Smooth muscle cell of the brain vasculature (primary cell): ENCODE results near the gene ASB10.

Experiments used
- DNase-seq: peaks from one replicate; pipeline ENCODE4 v3.0.0-alpha.2; 2012; ENCODE audit warnings: low read depth, low spot score

ASB10 gene

DNA sequence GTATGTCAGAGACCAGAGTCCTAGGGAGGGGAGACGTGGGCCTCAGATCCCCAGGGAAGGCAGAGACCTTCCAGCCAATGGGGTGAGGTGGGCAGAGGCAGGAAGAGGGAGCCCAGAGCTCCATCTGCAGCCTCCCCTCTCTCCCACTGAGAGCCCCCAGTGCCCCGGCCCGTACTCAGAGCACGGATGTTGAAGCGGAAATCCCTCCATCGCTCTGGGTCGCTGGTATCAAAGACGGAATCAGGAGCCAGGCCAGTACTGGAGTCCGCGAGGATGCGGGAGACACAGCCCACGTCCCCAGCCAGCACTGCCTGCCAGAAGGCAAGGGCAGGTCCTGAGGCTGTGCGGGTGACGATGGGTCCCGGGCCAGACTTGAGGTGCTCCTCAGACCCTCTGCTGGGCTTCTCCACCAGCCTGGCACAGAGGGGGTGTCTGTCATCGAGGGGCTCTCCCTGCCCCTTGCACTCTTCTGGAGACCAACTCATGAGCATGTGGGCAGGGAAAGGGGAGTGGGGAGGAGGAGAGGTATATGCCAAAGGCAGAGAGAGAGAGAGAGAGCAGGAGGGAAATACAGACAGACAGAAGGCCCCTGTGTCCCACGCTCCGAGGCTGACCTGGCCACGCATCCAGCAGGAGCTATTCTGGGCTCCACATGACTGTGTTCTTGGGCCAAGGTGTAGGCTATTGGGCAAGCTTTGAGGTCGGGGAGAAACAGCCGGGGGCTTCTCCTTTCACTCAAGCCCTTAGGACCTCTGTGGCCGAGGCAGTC is at the start of gene ASB10:
ASB10 (minus strand) TSS at position 611 of the 769 bp plus-strand sequence; CDS start at position 491, 120 bp downstream.
- no peak for DNase-seq

DNA sequence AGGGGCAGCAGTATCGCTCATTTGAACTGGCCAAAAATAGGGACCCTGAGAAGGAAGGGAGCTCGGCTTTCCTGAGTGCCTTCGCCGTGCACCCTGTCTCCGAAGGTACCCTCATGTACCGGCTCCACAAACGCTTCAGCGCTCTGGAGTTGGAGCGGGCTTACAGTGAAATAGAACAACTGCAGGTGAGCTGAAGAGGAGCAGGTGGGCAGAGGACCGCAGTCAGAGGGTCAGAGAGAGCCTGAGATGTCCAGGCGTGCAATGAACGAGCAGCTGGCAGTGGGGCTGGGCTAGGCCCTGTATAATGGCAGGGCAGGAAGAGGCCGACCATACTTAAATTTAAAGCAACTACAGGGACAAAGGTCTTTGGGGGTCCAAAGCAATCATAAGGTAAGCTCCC is 49.4 kb upstream of the ASB10 start:
- DNase-seq = no peak

DNA sequence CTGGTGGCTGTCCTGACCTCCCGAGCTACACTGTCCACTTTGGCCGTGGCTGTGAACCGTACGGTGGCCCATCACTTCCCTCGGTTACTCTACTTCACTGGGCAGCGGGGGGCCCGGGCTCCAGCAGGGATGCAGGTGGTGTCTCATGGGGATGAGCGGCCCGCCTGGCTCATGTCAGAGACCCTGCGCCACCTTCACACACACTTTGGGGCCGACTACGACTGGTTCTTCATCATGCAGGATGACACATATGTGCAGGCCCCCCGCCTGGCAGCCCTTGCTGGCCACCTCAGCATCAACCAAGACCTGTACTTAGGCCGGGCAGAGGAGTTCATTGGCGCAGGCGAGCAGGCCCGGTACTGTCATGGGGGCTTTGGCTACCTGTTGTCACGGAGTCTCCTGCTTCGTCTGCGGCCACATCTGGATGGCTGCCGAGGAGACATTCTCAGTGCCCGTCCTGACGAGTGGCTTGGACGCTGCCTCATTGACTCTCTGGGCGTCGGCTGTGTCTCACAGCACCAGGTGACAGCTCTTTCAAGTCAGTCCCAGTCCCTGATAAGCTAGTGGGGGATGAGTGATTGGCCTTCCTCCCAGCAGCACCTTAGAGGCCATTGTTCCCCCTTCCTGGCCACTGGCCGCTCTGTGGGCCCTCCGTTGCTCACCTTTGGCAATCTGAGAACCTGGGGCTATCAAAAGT is 48.2 kb upstream of the ASB10 start:
- no peak for DNase-seq

GRCh38 chr7:151233804-151234203 is 46.8 kb upstream of the ASB10 start:
- no peak for DNase-seq

DNA sequence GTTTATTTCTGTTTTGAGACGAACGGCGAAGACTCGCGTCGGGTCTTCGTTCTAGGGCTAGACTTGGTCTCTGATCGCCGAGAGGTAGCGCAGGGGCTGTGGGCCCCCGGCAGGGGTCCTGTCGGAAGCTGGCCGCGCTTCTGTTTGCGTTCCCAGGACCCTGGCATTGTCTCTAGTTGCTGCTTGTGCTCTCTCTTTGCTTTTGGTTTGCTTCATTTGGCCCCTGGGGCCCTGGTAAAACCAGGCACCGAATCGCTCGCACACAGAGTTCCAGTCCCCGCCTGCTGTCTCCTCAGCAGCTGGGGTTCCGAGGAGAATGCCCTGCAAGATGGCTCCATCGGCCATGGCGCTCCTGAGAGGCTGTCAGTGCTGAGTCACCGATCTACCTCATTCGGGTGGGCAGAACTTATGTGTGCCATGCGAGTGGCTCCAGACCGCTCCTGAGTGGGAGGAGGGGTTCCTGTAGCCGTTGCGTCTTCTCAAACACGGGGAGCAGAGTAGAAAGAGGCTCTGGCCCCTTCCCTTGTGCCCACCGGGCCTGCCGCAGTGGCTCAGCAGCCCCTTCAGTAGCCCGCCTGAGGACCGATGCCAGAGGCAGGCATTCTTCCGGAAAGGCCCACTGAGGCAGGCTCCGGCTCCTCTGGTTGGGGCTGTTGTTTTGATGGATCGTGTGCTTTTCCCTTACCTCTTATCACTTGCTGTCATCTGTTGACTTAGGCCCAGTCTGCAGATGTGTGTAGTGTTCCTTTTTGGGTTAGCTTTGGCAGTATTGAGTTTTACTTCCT is 46.1 kb upstream of the ASB10 start:
- no peak for DNase-seq

DNA sequence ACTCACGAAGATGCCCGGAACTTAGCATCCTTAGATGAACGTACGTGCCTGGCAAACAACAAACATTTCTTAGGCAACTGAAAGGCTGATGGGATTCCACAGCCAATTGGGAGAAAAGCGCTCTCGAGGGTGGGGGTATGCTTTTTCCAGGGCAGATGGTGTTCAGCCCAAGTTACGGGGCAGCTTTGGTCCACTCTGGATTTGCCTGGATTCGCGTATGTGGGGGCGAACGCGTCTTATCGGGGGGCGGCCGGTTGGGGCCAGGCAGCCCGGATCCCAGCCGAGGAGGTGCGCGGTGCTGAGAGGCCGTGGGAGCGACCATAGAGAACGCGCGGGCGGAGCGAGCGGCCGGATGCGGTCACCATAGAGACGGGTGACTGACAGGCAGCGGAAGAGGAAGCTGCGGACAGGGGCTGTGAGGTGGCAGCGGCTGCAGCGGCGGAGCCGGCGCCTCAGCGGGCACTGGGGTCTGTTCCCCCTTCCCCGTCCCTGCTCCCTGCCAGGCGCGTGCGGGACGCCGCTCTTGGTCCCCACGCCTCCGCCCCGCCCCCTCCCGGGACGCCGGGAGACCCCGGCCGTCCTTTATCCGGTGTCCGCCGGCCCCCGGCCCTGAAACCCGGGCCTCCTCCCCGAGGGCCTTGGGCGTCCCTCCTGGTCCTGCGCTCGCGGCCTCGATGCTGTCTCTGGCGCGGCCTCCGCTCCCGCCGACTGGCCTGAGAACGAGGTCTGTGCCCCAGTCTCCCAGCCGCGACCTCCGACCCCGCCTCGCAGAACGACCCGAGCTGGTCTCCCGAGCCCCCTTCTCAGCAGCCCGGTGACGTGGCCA is 45.3 kb upstream of the ASB10 start, which contains the start of gene CHPF2:
CHPF2 (plus strand) TSS at position 393 of the 826 bp plus-strand sequence. CDS start 1,529 bp downstream, outside the sequence.
- DNase-seq = no peak

DNA sequence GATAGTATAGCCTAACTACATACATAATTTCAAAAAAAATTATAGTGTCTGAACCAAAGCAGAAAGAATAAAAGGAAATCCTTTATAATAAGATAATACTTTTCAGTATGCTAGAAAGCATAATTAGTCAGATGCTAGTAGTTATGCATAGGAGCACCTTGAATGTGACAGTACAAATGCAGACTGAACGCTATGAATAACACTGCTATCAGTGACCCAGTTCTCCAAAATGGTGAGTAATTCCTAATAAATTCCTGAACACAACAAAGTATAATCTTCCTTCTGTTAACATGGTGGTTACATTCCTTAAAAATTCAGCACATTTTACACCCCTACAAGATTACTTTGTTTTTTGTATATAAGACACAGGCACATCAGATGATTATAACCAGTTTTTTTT is 44.0 kb upstream of the ASB10 start:
- no peak for DNase-seq

GRCh38 chr7:151229249-151229648 is 42.2 kb upstream of the ASB10 start:
- no peak for DNase-seq

GRCh38 chr7:151228024-151228866 is 41.2 kb upstream of the ASB10 start:
- no peak for DNase-seq

DNA sequence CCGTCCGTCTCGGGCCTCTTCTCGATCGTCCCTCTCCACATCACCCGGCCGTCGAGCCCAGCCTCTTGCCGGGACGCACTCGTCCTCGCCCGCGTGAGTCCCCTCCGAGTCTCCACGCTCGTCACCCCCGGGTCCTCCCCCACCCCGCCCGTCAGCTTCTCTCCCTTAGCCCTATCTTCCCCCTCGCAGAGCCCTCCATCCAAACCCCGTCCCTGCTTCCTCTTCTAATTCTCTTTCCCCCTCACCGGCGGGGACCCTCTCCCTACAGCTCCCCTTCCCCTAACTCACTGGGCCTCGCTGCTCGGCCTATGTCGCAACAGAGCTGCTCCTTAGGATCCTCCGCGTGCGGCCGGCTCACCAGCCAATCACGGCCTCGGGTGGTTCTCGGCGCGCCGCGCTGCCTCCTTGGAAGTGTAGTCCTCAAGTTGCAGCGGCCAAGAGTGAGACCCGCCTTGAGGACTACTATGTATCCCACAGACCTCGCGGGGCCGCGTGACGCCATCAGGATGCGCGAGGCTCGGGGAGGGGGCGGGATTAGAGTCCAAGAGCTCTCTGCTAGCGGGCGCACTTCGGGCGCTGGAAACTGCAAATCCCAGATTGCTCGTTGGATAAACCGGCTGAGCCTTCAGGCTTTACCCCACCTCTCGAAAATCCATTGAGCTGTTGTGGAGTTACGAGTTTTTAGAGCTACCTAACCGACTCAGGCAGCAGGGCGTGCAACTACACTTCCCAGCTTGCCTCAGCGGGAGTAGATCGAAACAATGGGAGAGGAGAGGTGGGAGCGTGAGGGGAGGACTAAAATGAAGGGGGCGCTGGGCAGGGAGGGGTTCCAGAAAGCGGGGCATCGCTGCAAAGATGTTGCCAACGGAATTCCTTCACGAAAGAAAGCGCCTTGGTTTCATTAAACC is 40.1 kb upstream of the ASB10 start, which contains the start of gene ABCF2:
ABCF2 (minus strand) TSS at position 331 of the 908 bp plus-strand sequence. CDS start 747 bp downstream, outside the sequence.
- peak; percentile 99 for DNase-seq

GRCh38 chr7:151226560-151226874 is 39.5 kb upstream of the ASB10 start:
- DNase-seq = no peak

GRCh38 chr7:151225948-151226510 is 39.0 kb upstream of the ASB10 start:
- no peak for DNase-seq

DNA sequence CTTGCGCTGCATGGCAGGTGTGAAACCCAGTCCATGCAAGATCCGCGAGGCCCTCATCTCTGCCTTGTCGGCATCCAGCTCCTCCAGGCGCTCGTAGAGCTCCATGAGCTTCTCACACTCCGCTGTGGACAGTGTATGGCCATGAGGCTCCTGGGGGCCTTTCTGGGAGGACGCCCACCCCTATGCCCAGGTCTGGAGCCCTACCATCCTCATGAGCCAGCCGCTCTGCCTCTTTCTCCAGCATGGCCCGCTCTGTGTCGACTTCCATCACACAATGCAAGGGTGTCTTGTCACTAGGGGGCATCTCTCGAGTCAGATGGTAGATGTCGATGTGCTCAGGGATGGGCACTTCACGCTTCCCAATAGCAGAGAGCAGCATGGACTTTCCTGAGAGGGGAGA is 36.7 kb upstream of the ASB10 start:
- no peak for DNase-seq

DNA sequence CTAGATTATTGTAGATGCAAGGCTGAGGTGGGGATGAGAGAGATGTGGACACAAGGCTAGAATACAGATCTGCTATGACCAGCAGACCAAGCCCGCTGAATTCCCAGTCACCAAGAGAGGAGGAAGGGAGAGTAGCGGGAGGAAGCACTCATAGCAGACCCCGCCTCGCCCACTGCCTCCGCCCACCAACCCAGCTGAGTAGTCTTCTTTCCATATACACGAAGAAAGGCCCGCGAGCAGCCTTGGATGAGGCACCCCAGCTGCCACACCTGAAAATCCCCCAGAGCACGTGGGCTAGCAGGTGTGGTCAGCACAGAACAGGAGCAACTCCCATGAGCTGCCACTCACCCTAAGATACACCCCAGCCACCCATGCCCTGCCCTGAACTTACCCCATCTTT is 31.1 kb upstream of the ASB10 start:
- no peak for DNase-seq

GRCh38 chr7:151215396-151215795 is 28.3 kb upstream of the ASB10 start:
- DNase-seq = no peak

DNA sequence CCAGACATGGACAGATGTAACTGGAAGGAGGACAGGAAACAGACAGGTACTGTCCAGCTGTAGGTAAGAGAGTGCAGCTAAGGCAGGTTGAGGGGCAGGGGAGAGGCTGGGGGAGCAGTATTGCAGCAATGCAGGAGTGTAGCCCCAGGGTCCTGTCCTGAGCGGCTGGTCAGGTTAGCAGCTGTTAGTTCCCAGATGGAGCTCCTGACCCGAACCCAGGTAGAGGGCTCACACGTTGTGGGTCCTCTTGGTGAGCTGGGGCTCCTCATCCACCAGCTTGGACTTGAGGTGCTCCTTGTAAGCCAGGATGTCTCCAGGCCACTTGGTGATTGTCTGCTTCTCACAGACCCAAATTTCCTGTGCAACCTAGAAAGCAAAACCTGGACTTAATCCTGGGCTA is 26.8 kb upstream of the ASB10 start:
- no peak for DNase-seq

- no peak for DNase-seq
Observed at GRCh38 chr7:151212626-151213025, 25.6 kb upstream of the ASB10 start.

DNA sequence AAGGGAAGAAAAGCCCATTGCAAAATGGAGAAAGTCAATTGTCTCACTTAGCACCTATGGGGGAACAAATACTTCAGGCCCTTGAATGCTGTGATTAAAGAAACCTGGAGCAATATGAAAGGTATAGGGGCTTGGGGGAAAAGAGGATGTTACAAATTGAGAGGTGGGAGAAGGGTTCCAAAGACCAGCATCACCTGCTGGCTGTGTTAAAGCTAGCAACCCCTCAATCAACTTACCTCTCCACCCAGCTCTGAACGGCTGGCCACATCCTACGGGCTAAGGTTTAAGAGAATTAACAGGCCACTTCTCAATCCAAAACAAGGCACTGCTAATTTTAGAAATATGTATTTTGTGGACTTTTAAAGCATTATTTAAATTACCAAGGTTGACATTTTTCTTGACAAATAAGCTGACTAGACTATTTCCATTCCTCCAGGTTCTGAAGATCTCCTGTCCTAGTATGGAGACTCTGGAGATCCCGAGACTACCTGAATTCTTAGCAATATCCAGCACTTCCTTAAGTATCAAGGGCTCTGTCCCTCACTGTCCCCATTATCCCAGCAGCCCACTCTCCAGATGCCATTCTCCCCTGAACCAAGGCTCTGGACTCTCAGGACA is 24.2 kb upstream of the ASB10 start:
- no peak for DNase-seq
